H1 (cell line): ENCODE data around the gene EXOC3L1. TPM values are rescaled to one million over a fixed set of nuclear protein-coding genes. Genes with fewer than 3 reads are reported as not detected.

ENCODE experiments used
- CTCF ChIA-PET: fragments of 300-600 bp; sonication (Branson Sonifier 250); formaldehyde crosslinking; loops from one replicate; lab custom pipeline; 2021; ENCODE audit not compliant: partially characterized antibody; lab: Charles Lee
- POLR2A ChIA-PET: fragments of 300-600 bp; sonication (Branson Sonifier 250); formaldehyde crosslinking; loops from one replicate; lab custom pipeline; 2021; ENCODE audit warnings: inconsistent platforms; ENCODE audit not compliant: partially characterized antibody; lab: Charles Lee
- DNase-seq, 2 experiments: peaks; one replicate each; pipeline versions ENCODE4 v3.0.0 to v3.0.0-alpha.2; 2010 to 2022; ENCODE audit warnings: low spot score in 2 of 2, low read depth in 1 of 2, mixed read lengths in 1 of 2
- FAIRE-seq: peaks from 2 replicates; lab custom pipeline; 2011; peaks lifted over from hg19 to GRCh38; lab: Jason Lieb, UNC
- H2AFZ ChIP-seq: 2 replicates; pipeline ENCODE4 v1.8.1; 2012; ENCODE audit warnings: low read length, inconsistent platforms
- H2AK5ac ChIP-seq: 2 replicates; pipeline ENCODE4 v1.6.1; 2013; ENCODE audit warnings: low read depth, low read length
- H2BK120ac ChIP-seq: replicated peaks from 2 replicates; pipeline ENCODE3; 2013; ENCODE audit warnings: low read depth, low read length, inconsistent platforms
- H2BK12ac ChIP-seq: 2 replicates; pipeline ENCODE4 v1.6.1; 2013; ENCODE audit warnings: low read depth, low read length
- H2BK15ac ChIP-seq: 2 replicates; pipeline ENCODE4 v1.6.1; 2013; ENCODE audit warnings: low read length
- H2BK20ac ChIP-seq: 2 replicates; pipeline ENCODE4 v1.6.1; 2013; ENCODE audit warnings: low read length
- H2BK5ac ChIP-seq: 2 replicates; pipeline ENCODE4 v1.6.1; 2013; ENCODE audit warnings: low read depth, low read length
- H3K14ac ChIP-seq: 2 replicates; pipeline ENCODE4 v1.6.1; 2013; ENCODE audit warnings: inconsistent platforms; ENCODE audit not compliant: insufficient read length
- H3K18ac ChIP-seq: 2 replicates; pipeline ENCODE4 v1.6.1; 2013; ENCODE audit warnings: low read length; ENCODE audit errors: extremely low read depth
- H3K23ac ChIP-seq: 2 replicates; pipeline ENCODE4 v1.6.1; 2013; ENCODE audit warnings: inconsistent platforms; ENCODE audit not compliant: insufficient read length
- H3K23me2 ChIP-seq: 2 replicates; pipeline ENCODE4 v1.6.1; 2013; ENCODE audit warnings: low read depth, low read length
- H3K27ac ChIP-seq: 2 replicates; pipeline ENCODE4 v1.6.1; 2011; ENCODE audit warnings: low read depth, low read length, inconsistent platforms
- H3K27me3 ChIP-seq, 4 experiments: replicated peaks in 1 of 4; 1 replicate in 1 of 4; 2 replicates in 3 of 4; pipeline versions ENCODE4 v1.6.1 to v1.8.1; 2011 to 2013; ENCODE audit warnings: low read length in 3 of 4, mild to moderate bottlenecking in 3 of 4, inconsistent platforms in 2 of 4, mixed read lengths in 2 of 4, moderate library complexity in 1 of 4; ENCODE audit not compliant: control insufficient read depth in 3 of 4, insufficient read depth in 3 of 4; ENCODE audit errors: extremely low read depth in 1 of 4
- H3K36me3 ChIP-seq, 4 experiments: 2 replicates each; pipeline versions ENCODE4 v1.6.1 to v1.8.1; 2011 to 2013; ENCODE audit warnings: mild to moderate bottlenecking in 4 of 4, low read length in 3 of 4, moderate library complexity in 2 of 4, control low read depth in 1 of 4, inconsistent platforms in 1 of 4; ENCODE audit not compliant: insufficient read depth in 4 of 4, control insufficient read depth in 2 of 4
- H3K4ac ChIP-seq: replicated peaks from 2 replicates; pipeline ENCODE3; 2013; ENCODE audit warnings: low read length, low read depth, mixed read lengths, inconsistent platforms; ENCODE audit not compliant: insufficient read length
- H3K4me1 ChIP-seq, 4 experiments: replicated peaks in 1 of 4; 1 replicate in 1 of 4; 2 replicates in 3 of 4; pipeline versions ENCODE4 v1.6.1 to v1.8.1; 2011 to 2013; ENCODE audit warnings: low read length in 3 of 4, inconsistent platforms in 2 of 4, mixed read lengths in 1 of 4; ENCODE audit not compliant: insufficient read depth in 4 of 4, control insufficient read depth in 3 of 4
- H3K4me2 ChIP-seq, 2 experiments: 2 replicates each; pipeline versions ENCODE4 v1.6.1 to v1.8.1; 2011 to 2013; ENCODE audit warnings: low read depth in 2 of 2, low read length in 2 of 2, control low read depth in 1 of 2, inconsistent platforms in 1 of 2, mild to moderate bottlenecking in 1 of 2; ENCODE audit not compliant: insufficient read depth in 1 of 2
- H3K4me3 ChIP-seq, 4 experiments: fragments of 200-600, 300-600 bp in 1 of 4; sonication (generic), shearing (Covaris generic), sonication (Bioruptor Twin) in 1 of 4; 2 replicates each; pipeline versions ENCODE4 v1.5.1 to v1.8.1; 2011 to 2016; ENCODE audit warnings: low read length in 4 of 4, low read depth in 3 of 4, control low read depth in 2 of 4, inconsistent platforms in 2 of 4, mild to moderate bottlenecking in 2 of 4, mixed read lengths in 1 of 4, moderate library complexity in 1 of 4; ENCODE audit not compliant: insufficient read depth in 2 of 4; ENCODE audit errors: extremely low read depth in 1 of 4
- H3K56ac ChIP-seq: replicated peaks from 2 replicates; pipeline ENCODE3; 2013; ENCODE audit warnings: low read depth, mild to moderate bottlenecking, mixed read lengths, low read length, inconsistent platforms; ENCODE audit not compliant: insufficient read length
- H3K79me1 ChIP-seq: 2 replicates; pipeline ENCODE4 v1.6.1; 2013; ENCODE audit warnings: low read depth, low read length, control low read depth
- H3K79me2 ChIP-seq, 2 experiments: 2 replicates each; pipeline versions ENCODE4 v1.6.1 to v1.8.1; 2012 to 2013; ENCODE audit warnings: low read length in 2 of 2, mild to moderate bottlenecking in 2 of 2, inconsistent platforms in 1 of 2; ENCODE audit not compliant: insufficient read depth in 2 of 2, control insufficient read depth in 1 of 2
- H3K9ac ChIP-seq, 4 experiments: replicated peaks in 1 of 4; 1 replicate in 1 of 4; 2 replicates in 3 of 4; pipeline versions ENCODE4 v1.6.1 to v1.8.1; 2011 to 2013; ENCODE audit warnings: low read depth in 3 of 4, low read length in 3 of 4, control low read depth in 2 of 4, mild to moderate bottlenecking in 2 of 4, moderate library complexity in 2 of 4, inconsistent platforms in 1 of 4; ENCODE audit errors: extremely low read depth in 1 of 4
- H3K9me3 ChIP-seq, 2 experiments: 2 replicates each; pipeline versions ENCODE4 v1.6.1 to v1.8.1; 2012 to 2013; ENCODE audit warnings: mild to moderate bottlenecking in 2 of 2, moderate library complexity in 2 of 2, control low read depth in 1 of 2, inconsistent platforms in 1 of 2, low read depth in 1 of 2, low read length in 1 of 2, mixed read lengths in 1 of 2; ENCODE audit not compliant: insufficient read depth in 2 of 2
- H4K20me1 ChIP-seq, 2 experiments: replicated peaks in 1 of 2; 2 replicates each; pipeline versions ENCODE3 to v1.8.1; 2011 to 2013; ENCODE audit warnings: inconsistent platforms in 2 of 2, low read length in 2 of 2, mild to moderate bottlenecking in 1 of 2; ENCODE audit not compliant: insufficient read depth in 2 of 2, control insufficient read depth in 1 of 2
- H4K5ac ChIP-seq: 2 replicates; pipeline ENCODE4 v1.6.1; 2013; ENCODE audit warnings: low read length, low read depth, mixed read lengths, inconsistent platforms; ENCODE audit not compliant: insufficient read length
- H4K8ac ChIP-seq: 2 replicates; pipeline ENCODE4 v1.8.0; 2013; ENCODE audit warnings: mild to moderate bottlenecking, moderate library complexity, low read length, inconsistent platforms; ENCODE audit not compliant: insufficient read depth; ENCODE audit errors: extremely low read depth
- H4K91ac ChIP-seq: replicated peaks from 2 replicates; pipeline ENCODE3; 2013; ENCODE audit warnings: low read length, mixed read lengths, inconsistent platforms; ENCODE audit not compliant: insufficient read length
- KDM1A ChIP-seq: fragments of 200-600, 300-600 bp; sonication (generic); IDR thresholded peaks from 2 replicates; pipeline ENCODE4 v1.7.1; 2016; ENCODE audit warnings: mild to moderate bottlenecking, low read length, borderline replicate concordance
- WGBS, 2 experiments: shearing (Covaris generic) in 1 of 2; methylation state at CpG; one replicate each; pipeline versions ENCODE4 v1.1.6 to v1.1.7; 2013 to 2015; ENCODE audit warnings: low lambda C conversion rate in 2 of 2, mixed read lengths in 2 of 2, inconsistent platforms in 1 of 2, low coverage in 1 of 2, missing lambda C conversion rate in 1 of 2; ENCODE audit not compliant: insufficient replicate concordance in 2 of 2, insufficient coverage in 1 of 2, insufficient read length in 1 of 2; ENCODE audit errors: extremely low coverage in 1 of 2, missing lambda C conversion rate in 1 of 2; 5-methylcytosine and 5-hydroxymethylcytosine counted together
- polyA plus RNA-seq, 7 experiments: library from polyadenylated mRNA; depleted of rRNA in 3 of 7; stranded (reverse) in 5 of 7; unstranded in 2 of 7; fragments of >200 nt in 5 of 7; fragments of 200-250 nt in 2 of 7; gene quantifications; 1 replicate in 5 of 7; 2 replicates in 1 of 7; 4 replicates in 1 of 7; pipeline versions ENCODE4 v1.2.1 to v1.2.3, GENCODE V29; 2011 to 2013; ENCODE audit warnings: missing spikeins in 2 of 7, mixed read lengths in 2 of 7
- total RNA-seq: library from RNA; stranded (reverse); fragmentation: NEBNext Ultra II Directional; extraction: Animal tissue kit (Norgen Biotek cat#: 25700); gene quantifications from 2 replicates; pipeline ENCODE4 v1.2.1, GENCODE V29; 2021

Gene EXOC3L1
- total and polyA plus RNA-seq, 2 of the 8 experiments (the other 6 are each of a cell fraction or from before 2014, with no cell fraction given), result 1.3 TPM

DNA sequence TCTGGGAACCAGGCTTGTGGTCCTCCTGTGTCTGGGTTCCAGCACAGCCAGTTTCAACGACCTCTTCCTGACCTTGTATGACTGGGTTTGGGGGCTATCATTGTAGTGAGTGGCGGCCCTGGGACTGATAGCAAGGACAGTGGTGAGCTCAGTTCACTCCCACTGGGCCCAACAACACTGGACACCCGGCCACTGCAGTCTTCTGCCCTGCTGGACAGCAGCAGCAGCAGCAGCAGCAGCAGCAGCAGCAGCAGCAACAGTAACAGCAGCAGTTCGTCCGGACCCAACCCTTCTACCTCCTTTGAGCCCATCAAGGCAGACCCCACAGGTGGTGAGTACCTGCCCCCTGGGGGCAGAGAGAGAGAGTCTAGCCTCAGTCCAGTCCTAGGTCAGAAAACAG is 5.7 kb upstream of the EXOC3L1 start:
- H2BK20ac ChIP-seq, result no peak overlapping the region
- H2BK12ac ChIP-seq, result no peak overlapping the region
- peaks cover 5 to 29% of the 10 kb centered on the region in 2 experiments for H4K20me1 ChIP-seq
- H4K5ac ChIP-seq, result no peak overlapping the region
- TF ChIP-seq KDM1A, result no peak
- TF ChIP-seq, all 59 proteins: peak for 0
- Histone ChIP-seq H3K27ac (no peak overlapping the region), H2BK120ac (no peak overlapping the region), H3K4me1 (peaks cover 0 to 17% (median 10%) of the 10 kb centered on the region in 4 experiments; a peak in 5 of 7 replicates), H4K91ac (no peak overlapping the region), H3K23me2 (peaks cover 13% of the 10 kb centered on the region), H2AK5ac (no peak overlapping the region), H3K79me2 (peaks cover 8 to 17% of the 10 kb centered on the region in 2 experiments), H2BK15ac (no peak overlapping the region), H4K8ac (no peak overlapping the region), H3K9me3 (no peaks in the 10 kb centered on the region), H3K56ac (no peak overlapping the region), H3K14ac (no peak overlapping the region), H3K27me3 (no peaks in the 10 kb centered on the region), H3K4me3 (no peak overlapping the region), H3K23ac (no peak overlapping the region), H2BK5ac (no peak overlapping the region), H3K18ac (no peak overlapping the region), H3K4ac (no peak overlapping the region), H2AFZ (no peak overlapping the region), H3K9ac (no peak overlapping the region), H3K79me1 (peaks cover 10% of the 10 kb centered on the region), H3K4me2 (no peak overlapping the region), H3K36me3 (peaks cover 18 to 44% (median 34%) of the 10 kb centered on the region in 4 experiments)
- WGBS, 2 experiments, result 86% methylated on average over 5 of the region's 5 CpGs; no CpG with 5 or more reads in 1 of the 2 experiments
- ChIA-PET POLR2A (interaction anchor here (0.9 to 1.3 kb wide), 2 partner anchors 11 kb away, joined by 3 to 4 read pairs; no protein-coding TSS in a partner anchor), CTCF (interaction anchor here (0.9 to 8.7 kb wide), 5 partner anchors 16 to 44 kb away, joined by 3 to 111 read pairs (median 4); no protein-coding TSS in a partner anchor)
- FAIRE-seq (no peak), DNase-seq (no peak)
